Right lobe of liver (tissue), 6 donors: ENCODE measurements around the gene MAN2B1. TPM values are rescaled to one million over a fixed set of nuclear protein-coding genes. Genes with fewer than 3 reads are reported as not detected.

ENCODE experiments used
- ATAC-seq, 4 donors: fragments of 200-7000 bp; cut with Tn5 transposase; one replicate each; pipeline ENCODE4 v1.9.1; 2020; ENCODE audit warnings: mild to moderate bottlenecking in 4 of 4, moderate library complexity in 4 of 4
- DNase-seq, 3 donors: peaks; one replicate each; pipeline ENCODE4 v3.0.0-alpha.2; 2020
- H3K27ac ChIP-seq, 3 donors: fragments of 200-600 bp; one replicate each; pipeline ENCODE4 v1.8.0; 2022
- H3K27me3 ChIP-seq, 2 donors: fragments of 200-600 bp; one replicate each; pipeline ENCODE4 v1.8.0; 2022
- H3K36me3 ChIP-seq, 4 donors: fragments of 200-600 bp; sonication (generic) in 1 of 4; one replicate each; pipeline versions ENCODE4 v1.5.1 to v1.8.0; 2017 to 2022; ENCODE audit warnings: control low read depth in 1 of 4
- H3K4me1 ChIP-seq, 4 donors: fragments of 200-600 bp; sonication (generic) in 1 of 4; one replicate each; pipeline versions ENCODE4 v1.5.1 to v1.8.0; 2017 to 2022; ENCODE audit warnings: control low read depth in 1 of 4
- H3K4me3 ChIP-seq, 3 donors: fragments of 200-600 bp; one replicate each; pipeline ENCODE4 v1.8.0; 2022
- H3K9me3 ChIP-seq, 4 donors: fragments of 200-600 bp; sonication (generic) in 1 of 4; one replicate each; pipeline versions ENCODE4 v1.5.1 to v1.8.0; 2017 to 2022; ENCODE audit warnings: control low read depth in 1 of 4
- CTCF ChIP-seq, 4 donors: fragments of 200-600 bp in 3 of 4; fragments of 450-650 bp in 1 of 4; IDR thresholded peaks; one replicate each; pipeline versions ENCODE4 v1.5.1 to v1.8.0; 2016 to 2022; ENCODE audit warnings: antibody characterized with exemption in 4 of 4, mild to moderate bottlenecking in 2 of 4
- POLR2A ChIP-seq: fragments of 450-650 bp; IDR thresholded peaks from one replicate; pipeline ENCODE4 v1.6.1; 2017; ENCODE audit warnings: antibody characterized with exemption, mild to moderate bottlenecking
- WGBS: methylation state at CpG from one replicate; pipeline ENCODE4 v1.1.6; 2018; ENCODE audit warnings: low coverage, low lambda C conversion rate; ENCODE audit not compliant: insufficient coverage; ENCODE audit errors: missing lambda C conversion rate; 5-methylcytosine and 5-hydroxymethylcytosine counted together
- intact Hi-C, 2 donors: fragments of 100-400 bp; cut with DNase I; formaldehyde crosslinking; loops; one replicate each; pipeline versions ENCODE4 v1.11.2 to v1.14.1; 2022
- total RNA-seq, 6 experiments: library from RNA; depleted of rRNA in 2 of 6; stranded (reverse); fragments of >200 nt in 2 of 6; fragmentation: NEBNext Ultra II Directional in 3 of 6; extraction: Animal tissue kit (Norgen Biotek cat#: 25700) in 3 of 6; gene quantifications; one replicate each; pipeline versions ENCODE4 v1.1.0 to v1.2.4, GENCODE V29; 2016 to 2023
- donor health status: DM: no; HTN: yes; CAD: no.
- donor health status: DM: no; HTN: no; CAD: no.
- donor health status: DM: no; HTN: no; CAD: no.
- donor health status: DM: no; HTN: yes; CAD: no.
- donor health status: DM: no; HTN: yes; CAD: no.

Gene MAN2B1
- total RNA-seq, 6 experiments from 2014 or later, result 32.7 to 76.5 (median 53.6) TPM

GRCh38 chr19:12617646-12618045 lies 48.9 kb downstream of the MAN2B1 start:
- H3K4me1 ChIP-seq, result peaks cover 0 to 6% (median 0%) of the 10 kb centered on the region in 4 donors
- DNase-seq (no peak), ATAC-seq (no peak)
- H3K27ac ChIP-seq, result no peak overlapping the region
- intact Hi-C loops, result no loop called here
- no peaks in the 10 kb centered on the region for H3K9me3 ChIP-seq
- WGBS, result 88% methylated on average over 3 of the region's 4 CpGs
- no peaks in the 10 kb centered on the region for H3K27me3 ChIP-seq
- peaks cover 0 to 6% (median under 1%) of the 10 kb centered on the region in 4 donors for H3K36me3 ChIP-seq
- H3K4me3 ChIP-seq, result no peak overlapping the region
- no peak for TF ChIP-seq POLR2A
- no peak for TF ChIP-seq CTCF (IDR thresholded peaks at IDR 0.05)

- peak; percentile 73 to 78 (median 76) for ATAC-seq
- no peak for TF ChIP-seq CTCF (IDR thresholded peaks at IDR 0.05)
- TF ChIP-seq POLR2A, result no peak
- under 1% methylated on average over 10 of the region's 10 CpGs for WGBS
- Histone ChIP-seq H3K36me3 (peaks cover 0 to 15% (median under 1%) of the 10 kb centered on the region in 4 donors), H3K4me1 (peaks cover 0 to 17% (median 2%) of the 10 kb centered on the region in 4 donors), H3K9me3 (no peaks in the 10 kb centered on the region), H3K27ac (peak overlapping the region; percentile 96 to 97 (median 96)), H3K4me3 (peak overlapping the region; percentile 76 to 99 (median 99)), H3K27me3 (no peaks in the 10 kb centered on the region)
- intact Hi-C loops, result no loop called here
- peak; percentile 70 to 74 (median 73) for DNase-seq
These were observed 55.2 kb downstream of the MAN2B1 start for GRCh38 chr19:12611361-12611699.

GRCh38 chr19:12610540-12611360 lies 55.8 kb downstream of the MAN2B1 start, which contains the start of the genes ZNF490 and ZNF791:
ZNF490 (minus strand) TSS chr19:12610813; CDS start chr19:12610680, 133 bp downstream.
ZNF791 (plus strand) TSS chr19:12610920; CDS start chr19:12611080, 160 bp downstream.
- Histone ChIP-seq H3K9me3 (no peaks in the 10 kb centered on the region), H3K36me3 (peaks cover 0 to 15% (median under 1%) of the 10 kb centered on the region in 4 donors), H3K4me3 (peak within 1 kb of the TSS; percentile 76 to 99 (median 99)), H3K27ac (peak within 1 kb of the TSS; percentile 96 to 97 (median 96)), H3K4me1 (peaks cover 0 to 17% (median 2%) of the 10 kb centered on the region in 4 donors), H3K27me3 (no peaks in the 10 kb centered on the region)
- 0% methylated on average over 23 of the region's 61 CpGs for WGBS
- peak; percentile 83 for TF ChIP-seq POLR2A
- no peak for TF ChIP-seq CTCF (IDR thresholded peaks at IDR 0.05)
- DNase-seq (peak; percentile 96 to 99 (median 98)), ATAC-seq (peak; percentile 98 to 99 (median 98))
- intact Hi-C loops, result no loop called here

- Histone ChIP-seq H3K27me3 (no peaks in the 10 kb centered on the region), H3K4me3 (no peak overlapping the region), H3K9me3 (no peaks in the 10 kb centered on the region), H3K4me1 (peaks cover 0 to 11% (median 2%) of the 10 kb centered on the region in 4 donors), H3K36me3 (peaks cover 0 to 15% (median 0%) of the 10 kb centered on the region in 4 donors), H3K27ac (no peak overlapping the region)
- intact Hi-C loops, result no loop called here
- DNase-seq (peak in 2 of 3 donors; percentile 15 to 16), ATAC-seq (no peak)
- TF ChIP-seq POLR2A (no peak), CTCF (IDR thresholded peaks at IDR 0.05) (no peak)
- WGBS, result 93% methylated on average over 3 of the region's 3 CpGs
These were observed 58.9 kb downstream of the MAN2B1 start for GRCh38 chr19:12607631-12608030.
